ENCODE results near the gene GNAT1.

GNAT1 gene

DNA sequence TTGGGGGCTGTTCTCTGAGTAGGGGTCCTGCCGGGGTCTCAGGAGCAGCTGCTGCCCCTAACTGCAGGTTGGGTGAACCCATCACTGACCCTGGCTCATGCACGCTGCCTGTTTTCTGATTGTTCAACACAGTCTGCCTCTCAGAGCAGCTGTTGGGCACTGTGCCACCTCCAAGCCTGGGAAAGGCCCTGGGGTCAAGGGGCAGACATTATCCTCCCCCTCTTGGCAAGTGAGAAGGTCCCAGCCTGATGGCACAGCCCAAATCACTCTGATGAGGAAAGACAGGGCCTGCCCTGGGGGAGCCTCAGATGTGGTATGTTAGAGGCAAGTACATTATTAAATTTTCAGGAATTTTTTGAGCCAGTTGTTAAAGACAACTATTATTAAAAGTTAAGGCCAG, 14.1 kb upstream of the GNAT1 start:
- DNase-seq (ENCODE audit: low read depth, low spot score), result no peak

- DNase-seq (ENCODE audit: low read depth, low spot score), result peak; percentile 38
These were observed 11.7 kb upstream of the GNAT1 start for GRCh38 chr3:50179710-50180109.

- no peak for DNase-seq (ENCODE audit: low read depth, low spot score)
These were observed 9.4 kb upstream of the GNAT1 start for GRCh38 chr3:50181985-50182384.

GRCh38 chr3:50182533-50183099, 8.8 kb upstream of the GNAT1 start:
- no peak for DNase-seq (ENCODE audit: low read depth, low spot score)

DNA sequence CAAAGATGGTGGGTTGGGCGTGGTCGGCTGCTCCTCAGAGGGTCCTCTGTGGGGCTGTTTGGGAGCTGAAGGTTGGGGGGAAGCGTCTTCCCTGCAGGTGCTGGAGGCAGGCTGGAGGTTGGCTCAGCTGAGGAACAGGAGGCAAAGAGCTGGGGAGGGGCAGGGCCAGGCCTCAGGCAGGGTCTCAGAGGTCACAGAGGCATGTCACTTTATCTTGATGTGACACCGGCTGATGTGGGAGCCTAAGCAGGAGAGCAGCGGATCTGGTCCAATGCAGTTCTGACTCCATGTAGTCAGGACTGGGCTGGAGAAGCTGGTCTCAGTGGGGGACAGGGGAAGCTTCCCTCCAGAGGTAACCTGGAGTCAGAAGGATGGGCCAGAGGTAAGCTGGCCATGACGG, 7.7 kb upstream of the GNAT1 start:
- no peak for DNase-seq (ENCODE audit: low read depth, low spot score)

- no peak for DNase-seq (ENCODE audit: low read depth, low spot score)
These were observed 7.0 kb upstream of the GNAT1 start for GRCh38 chr3:50184242-50184978.

GRCh38 chr3:50185230-50185629, 6.2 kb upstream of the GNAT1 start:
- no peak for DNase-seq (ENCODE audit: low read depth, low spot score)

GRCh38 chr3:50186096-50186495, 5.3 kb upstream of the GNAT1 start:
- no peak for DNase-seq (ENCODE audit: low read depth, low spot score)

DNA sequence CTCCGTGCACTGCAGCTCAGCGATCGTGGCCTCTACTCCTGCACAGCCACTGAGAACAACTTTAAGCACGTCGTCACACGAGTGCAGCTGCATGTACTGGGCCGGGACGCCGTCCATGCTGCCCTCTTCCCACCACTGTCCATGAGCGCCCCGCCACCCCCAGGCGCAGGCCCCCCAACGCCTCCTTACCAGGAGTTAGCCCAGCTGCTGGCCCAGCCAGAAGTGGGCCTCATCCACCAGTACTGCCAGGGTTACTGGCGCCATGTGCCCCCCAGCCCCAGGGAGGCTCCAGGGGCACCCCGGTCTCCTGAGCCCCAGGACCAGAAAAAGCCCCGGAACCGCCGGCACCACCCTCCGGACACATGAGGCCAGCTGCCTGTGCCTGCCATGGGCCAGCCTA, 3.7 kb upstream of the GNAT1 start:
- DNase-seq (ENCODE audit: low read depth, low spot score), result no peak

DNA sequence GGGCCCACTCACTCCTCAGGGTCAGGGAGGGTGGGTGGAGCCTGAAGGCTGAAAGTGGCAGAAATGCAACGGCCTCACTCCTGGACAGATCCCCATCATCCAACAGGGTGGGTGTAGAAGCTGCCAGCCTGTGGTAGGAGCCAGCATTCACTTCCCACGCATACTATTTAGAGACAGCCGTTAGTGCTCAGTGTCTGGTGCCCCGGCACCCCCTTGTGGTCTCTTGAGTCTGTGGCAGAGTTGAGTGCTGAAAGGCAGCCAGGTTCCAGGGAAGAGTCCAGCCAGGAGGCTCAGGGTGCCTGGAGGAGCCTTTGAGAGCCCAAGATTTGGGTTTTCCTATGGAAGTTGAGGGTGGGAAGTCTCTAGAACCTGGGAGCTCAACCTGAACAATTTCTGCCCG, 2.1 kb upstream of the GNAT1 start:
- DNase-seq (ENCODE audit: low read depth, low spot score), result peak; percentile 93

DNA sequence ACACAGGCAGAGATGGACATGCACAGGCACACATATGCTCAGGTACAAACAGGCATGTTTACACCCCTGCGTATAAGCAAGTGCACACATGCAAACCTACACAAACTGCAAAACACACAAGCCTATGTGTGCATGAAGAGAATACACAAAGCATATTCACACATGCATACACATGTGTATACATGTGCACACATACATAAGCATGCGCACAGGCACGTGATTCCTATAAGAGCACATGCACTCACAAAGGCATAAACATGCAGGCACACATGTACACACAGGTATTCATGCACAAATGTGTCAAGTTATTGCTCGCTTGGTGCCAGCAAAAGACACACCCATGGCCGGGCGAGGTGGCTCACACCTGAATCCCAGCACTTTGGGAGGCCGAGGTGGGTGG, 1.4 kb upstream of the GNAT1 start:
- no peak for DNase-seq (ENCODE audit: low read depth, low spot score)

GRCh38 chr3:50192124-50192523, 714 bp downstream of the GNAT1 start:
- DNase-seq (ENCODE audit: low read depth, low spot score), result no peak

DNA sequence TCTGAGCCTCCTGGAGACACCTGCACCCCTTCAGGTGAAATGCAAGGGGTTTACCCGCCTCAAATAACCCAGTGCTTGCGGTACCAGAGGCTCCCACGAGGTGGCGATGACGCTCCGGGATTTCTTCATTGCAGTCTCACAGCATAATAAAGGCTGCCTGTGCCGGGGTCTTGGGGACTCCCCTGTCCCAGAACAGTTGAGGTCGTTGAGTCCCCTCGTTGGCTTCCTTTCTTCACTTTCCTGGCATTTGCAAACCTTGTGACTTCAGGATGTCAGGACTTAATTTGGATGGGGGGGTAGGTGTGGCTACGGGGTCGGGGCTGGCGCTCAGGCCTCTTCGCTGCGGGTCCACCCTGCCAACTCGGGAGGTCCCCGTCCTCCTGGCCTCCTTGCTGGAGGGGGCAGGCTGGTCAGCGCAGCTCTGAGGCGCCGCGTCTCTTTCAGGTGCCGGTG, 1.3 kb downstream of the GNAT1 start:
- peak; percentile 78 for DNase-seq (ENCODE audit: low read depth, low spot score)

- no peak for DNase-seq (ENCODE audit: low read depth, low spot score)
These were observed 1.9 kb downstream of the GNAT1 start for GRCh38 chr3:50193286-50193685.

GRCh38 chr3:50193746-50194127, 2.3 kb downstream of the GNAT1 start:
- no peak for DNase-seq (ENCODE audit: low read depth, low spot score)

GRCh38 chr3:50194128-50194902, 2.9 kb downstream of the GNAT1 start:
- peak; percentile 80 for DNase-seq (ENCODE audit: low read depth, low spot score)

DNA sequence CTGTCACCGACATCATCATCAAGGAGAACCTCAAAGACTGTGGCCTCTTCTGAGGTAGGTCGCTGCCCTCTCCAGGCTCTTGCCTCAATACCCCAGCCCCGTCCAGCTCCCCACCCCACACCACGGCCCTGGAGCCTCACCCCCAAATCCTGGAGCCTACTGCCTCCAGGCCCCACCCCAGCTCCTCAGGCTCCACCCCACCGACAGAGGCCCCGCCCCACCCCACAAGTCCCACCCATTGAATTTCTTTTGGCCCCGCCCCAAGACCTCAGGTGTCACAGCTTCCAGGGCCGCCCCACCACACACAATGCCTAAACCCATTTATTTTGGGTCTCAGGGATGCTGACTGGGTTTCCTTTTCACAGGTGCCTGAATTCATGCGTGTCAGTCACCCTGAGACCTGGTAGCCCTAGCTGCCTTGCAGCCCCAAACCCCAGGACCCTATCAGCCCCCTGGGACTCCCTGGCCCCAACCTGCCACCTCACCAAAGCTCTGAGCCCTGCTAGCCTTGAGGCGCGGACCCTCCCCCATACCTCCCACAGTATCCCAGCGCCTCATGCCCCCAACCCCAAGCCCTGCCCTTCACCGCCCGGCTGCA, 3.6 kb downstream of the GNAT1 start:
- no peak for DNase-seq (ENCODE audit: low read depth, low spot score)

DNA sequence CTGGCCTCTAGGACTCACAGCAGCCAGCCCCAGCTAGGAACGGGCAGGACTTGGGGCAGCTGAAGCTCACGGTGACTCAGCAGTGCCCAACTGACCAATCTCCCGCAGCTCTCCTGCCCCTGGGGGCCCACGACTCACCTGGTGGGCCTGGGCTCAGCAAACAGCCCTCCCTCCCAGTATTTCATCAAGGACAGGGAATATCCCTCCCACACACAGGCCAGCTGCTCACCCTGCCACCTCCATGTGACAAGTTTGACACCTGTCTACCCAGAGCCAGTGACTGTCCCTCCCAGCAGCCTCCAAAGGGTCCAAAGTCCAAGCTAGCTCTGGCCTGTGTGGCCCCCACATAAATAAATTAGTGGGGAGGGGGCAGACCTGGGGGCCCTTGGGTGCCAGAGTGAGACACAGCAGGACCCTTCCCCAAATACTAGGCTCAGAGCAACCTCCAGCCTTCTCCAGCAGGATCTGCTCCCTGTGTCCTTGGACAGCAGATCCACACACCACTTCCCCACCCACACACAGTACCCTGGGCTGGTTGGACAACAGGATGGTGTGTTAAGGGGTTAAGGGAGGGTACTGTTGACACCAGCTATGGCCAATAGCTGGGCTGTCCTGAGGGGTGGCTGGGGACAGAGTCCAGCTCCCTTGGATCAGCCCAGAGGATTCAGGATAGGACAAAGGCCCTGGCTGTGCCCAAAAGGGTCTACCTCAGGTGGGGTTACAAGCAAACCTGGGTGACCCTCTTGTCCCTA, 4.3 kb downstream of the GNAT1 start:
- DNase-seq (ENCODE audit: low read depth, low spot score), result no peak

DNA sequence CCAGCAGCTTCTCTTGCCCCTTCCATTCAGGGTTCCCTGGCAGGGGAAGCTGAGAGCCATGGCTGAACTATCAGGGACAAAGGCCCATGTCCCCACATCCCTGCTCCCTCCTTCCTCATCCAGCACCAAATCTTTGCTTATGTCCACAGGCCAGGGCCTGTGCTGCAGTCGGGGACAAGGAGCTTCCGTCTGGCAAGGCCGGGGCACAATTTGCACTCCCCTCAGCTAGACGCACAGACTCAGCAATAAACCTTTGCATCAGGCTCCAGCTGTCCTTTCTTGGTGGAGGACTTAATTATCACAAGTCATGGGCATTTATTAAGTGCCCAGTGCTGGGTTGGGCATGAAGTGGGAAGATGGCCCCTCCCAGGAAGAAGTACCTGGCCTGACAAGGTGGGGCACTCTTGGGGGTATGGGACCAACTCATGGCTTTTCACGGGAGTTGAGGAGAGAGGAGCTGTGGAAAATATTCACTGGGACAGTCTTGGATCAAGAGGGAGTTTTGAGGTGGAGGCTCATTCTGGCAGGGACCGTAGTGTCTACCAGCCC, 4.9 kb downstream of the GNAT1 start:
- DNase-seq (ENCODE audit: low read depth, low spot score), result no peak

GRCh38 chr3:50201573-50202315, 10.3 kb downstream of the GNAT1 start:
- DNase-seq (ENCODE audit: low read depth, low spot score), result no peak

Data from astrocyte of the hippocampus (primary cell).